Measurements from ENCODE around the gene TTYH1.

Gene TTYH1

DNA sequence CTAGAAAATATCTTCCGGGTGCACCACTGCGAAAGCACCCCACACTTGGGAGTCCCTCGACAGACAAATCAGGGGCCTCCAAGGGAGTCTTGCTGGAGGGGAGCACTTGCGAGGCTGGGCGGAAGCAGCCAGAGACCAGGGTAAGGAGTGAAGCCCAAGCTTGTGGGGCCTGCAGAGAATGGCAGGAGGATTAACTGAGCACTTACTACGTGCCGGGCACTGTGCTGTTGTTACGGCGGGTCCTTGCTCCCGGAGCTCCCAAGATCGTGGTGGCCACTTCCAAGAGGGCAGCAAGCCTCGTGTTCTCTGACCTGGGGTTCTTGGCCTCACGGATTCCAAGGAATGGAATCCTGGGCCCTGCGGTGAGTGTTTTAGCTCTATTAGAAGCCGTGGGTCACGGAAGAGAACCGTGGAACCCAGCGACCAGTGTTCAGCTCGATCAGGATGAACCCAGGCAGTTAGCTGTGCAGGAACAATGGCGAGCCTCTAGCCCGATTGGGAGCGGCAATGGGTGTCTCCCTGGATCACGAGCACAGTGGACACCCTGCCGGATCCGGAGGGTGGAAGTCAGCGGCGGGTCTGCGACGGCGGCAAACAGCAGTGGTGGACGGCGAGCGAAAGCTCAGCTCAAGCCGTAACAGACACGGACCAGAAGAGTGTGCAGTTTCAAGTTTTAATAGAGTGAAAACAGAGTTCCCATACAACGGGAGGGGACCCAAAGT is 9.6 kb downstream of the TTYH1 start:
- DNase-seq (ENCODE audit: low read depth) = no peak

GRCh38 chr19:54425382-54425723 is 10.1 kb downstream of the TTYH1 start:
- no peak for DNase-seq (ENCODE audit: low read depth)

DNA sequence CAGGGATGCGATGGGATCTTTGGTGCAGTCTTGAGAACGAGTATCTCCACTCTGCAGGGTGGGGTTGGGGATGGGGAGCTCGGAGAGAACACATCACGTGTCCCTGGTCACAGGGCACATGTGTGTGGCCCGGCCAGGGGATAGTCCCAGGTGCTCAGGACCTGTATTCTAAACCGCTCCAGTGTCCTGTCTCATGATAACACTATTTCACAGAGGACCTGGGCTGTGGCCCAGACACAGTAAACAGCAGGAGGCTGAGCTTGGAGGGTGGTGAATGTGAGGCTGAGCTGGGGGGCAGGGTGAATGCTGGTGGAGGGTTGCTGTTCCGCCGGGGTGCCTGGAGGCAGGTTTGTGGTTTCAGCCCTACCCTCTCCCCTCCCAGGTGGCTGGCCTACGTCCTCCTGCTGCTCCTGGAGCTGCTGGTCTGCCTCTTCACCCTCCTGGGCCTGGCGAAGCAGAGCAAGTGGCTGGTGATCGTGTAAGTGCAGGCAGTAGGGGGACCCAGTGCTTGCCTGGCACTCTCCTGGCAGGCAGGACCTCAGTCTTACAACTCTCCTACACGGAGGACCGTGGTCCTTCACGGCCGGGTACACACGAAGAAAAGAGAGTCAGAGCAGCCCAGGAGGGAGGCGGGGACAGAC is 11.1 kb downstream of the TTYH1 start:
- no peak for DNase-seq (ENCODE audit: low read depth)

DNA sequence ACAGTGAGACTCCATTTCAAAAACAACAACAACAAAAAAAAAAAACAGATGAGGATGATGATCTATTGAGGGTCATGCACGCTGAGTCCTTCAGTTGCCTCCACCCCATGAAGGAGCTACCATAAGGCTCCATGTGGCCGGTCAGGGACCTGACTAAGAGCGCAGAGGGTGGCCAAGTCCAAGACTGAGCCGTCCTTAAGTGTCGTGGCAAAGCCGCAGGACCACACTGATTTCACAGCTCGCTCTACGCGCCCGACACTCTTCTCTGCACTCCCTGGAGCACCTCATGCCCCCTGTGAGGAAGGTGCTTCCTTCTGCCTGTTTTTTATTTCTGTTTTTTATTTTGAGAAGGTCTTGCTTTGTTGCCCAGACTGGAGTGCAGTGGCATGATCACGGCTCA is 12.3 kb downstream of the TTYH1 start:
- DNase-seq (ENCODE audit: low read depth) = no peak

DNA sequence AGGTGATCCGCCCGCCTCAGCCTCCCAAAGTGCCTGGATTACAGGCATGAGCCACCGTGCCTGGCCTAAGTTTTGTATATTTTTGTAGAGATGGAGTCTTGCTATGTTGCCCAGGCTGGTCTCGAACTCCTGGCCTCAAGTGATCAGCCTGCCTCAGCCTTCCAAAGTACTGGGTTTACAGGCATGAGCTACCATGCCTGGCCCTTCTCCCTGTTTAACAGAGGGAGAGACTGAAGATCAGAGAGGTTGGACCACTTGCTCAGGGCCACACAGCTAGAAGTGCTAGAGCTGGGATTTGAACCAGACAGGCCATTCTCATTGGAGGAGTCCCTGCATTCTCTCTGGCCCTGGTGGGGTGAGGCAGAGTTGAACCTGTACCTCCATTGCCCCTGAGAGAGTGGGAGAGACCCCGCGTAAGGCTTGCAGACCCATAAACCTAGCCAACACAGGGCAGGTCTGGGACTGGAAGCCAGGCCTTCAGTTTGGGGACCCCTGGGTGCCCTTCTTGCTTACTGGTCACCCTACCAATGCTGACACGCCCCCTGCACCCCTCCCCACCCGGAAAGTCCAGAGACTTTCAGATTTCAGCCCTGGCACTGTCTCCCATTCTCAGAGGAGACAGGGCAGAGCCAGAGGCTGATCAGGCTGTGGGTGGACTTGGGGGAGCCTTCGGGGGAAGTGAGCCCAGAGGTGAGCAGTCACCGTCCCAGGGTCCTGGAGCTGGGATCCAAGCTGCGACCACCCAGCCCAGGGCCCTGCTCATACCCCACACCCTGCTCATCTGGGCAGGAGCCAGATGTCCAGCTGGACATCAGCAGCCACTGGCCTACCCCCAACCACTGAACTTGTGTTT is 13.3 kb downstream of the TTYH1 start:
- DNase-seq (ENCODE audit: low read depth) = no peak

GRCh38 chr19:54429176-54429495 is 13.9 kb downstream of the TTYH1 start:
- no peak for DNase-seq (ENCODE audit: low read depth)

DNA sequence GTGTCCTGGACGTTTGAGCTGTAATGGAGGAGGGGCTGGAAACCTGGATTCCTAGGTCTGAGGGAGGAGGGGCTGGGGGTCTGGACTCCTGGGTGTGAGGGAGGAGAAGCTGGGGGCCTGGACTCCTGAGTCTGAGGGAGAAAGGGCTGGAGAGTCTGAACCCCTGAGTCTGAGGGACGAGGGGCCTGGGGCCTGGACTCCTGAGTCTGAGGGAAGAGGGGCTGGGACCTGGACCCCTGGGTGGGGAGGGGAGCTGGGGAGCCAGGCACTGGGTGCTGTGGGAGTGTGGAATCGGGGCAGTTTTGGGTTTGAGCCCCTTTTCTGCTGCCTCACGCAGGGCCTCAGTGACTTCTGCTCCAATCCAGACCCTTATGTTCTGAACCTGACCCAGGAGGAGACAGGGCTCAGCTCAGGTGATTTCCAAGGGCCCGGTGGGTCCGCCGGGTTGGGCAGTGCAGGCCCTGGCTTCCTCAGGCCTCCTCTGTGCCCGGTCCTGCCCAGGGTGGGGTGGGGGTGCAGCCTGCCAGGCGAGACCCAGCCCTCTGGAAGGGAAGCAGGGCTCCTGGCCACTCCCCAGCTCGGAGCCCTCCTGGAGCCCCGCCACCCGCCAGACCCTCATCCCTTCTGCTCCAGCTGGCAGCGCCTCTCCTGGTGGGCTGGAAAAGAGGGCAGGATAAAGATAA is 14.4 kb downstream of the TTYH1 start:
- DNase-seq (ENCODE audit: low read depth) = no peak

GRCh38 chr19:54430306-54431254 is 15.3 kb downstream of the TTYH1 start:
- no peak for DNase-seq (ENCODE audit: low read depth)

GRCh38 chr19:54431255-54431838 is 16.1 kb downstream of the TTYH1 start:
- no peak for DNase-seq (ENCODE audit: low read depth)

DNA sequence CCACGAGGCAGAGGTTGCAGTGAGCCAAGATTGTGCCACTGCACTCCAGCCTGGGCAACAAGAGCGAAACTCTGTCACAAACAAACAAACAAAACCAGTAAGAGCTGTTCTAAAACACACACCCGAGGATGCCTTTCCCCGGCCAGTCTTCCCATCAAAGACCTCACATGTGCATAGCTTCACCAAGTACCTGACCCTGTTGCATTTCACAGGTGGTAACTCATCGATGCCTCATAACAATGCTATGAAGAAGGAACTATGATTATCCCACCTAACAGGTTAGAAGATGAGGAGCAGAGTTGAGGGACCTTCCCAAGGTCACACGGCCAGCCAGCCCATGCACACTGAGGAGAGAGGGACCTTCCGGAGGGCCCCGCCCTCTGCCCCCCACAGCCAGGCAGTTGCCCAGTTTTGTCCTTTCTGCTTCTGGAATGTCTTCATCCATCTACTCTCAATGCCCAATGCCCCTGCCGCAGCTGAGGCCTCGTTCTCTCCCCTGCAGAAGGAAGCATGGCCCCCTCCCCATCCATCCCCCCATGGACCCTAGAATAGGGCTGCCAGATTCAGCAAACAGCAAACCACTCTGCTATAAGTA is 17.0 kb downstream of the TTYH1 start:
- no peak for DNase-seq (ENCODE audit: low read depth)

- DNase-seq (ENCODE audit: low read depth) = no peak
Observed at GRCh38 chr19:54433697-54434096, 18.4 kb downstream of the TTYH1 start.

DNA sequence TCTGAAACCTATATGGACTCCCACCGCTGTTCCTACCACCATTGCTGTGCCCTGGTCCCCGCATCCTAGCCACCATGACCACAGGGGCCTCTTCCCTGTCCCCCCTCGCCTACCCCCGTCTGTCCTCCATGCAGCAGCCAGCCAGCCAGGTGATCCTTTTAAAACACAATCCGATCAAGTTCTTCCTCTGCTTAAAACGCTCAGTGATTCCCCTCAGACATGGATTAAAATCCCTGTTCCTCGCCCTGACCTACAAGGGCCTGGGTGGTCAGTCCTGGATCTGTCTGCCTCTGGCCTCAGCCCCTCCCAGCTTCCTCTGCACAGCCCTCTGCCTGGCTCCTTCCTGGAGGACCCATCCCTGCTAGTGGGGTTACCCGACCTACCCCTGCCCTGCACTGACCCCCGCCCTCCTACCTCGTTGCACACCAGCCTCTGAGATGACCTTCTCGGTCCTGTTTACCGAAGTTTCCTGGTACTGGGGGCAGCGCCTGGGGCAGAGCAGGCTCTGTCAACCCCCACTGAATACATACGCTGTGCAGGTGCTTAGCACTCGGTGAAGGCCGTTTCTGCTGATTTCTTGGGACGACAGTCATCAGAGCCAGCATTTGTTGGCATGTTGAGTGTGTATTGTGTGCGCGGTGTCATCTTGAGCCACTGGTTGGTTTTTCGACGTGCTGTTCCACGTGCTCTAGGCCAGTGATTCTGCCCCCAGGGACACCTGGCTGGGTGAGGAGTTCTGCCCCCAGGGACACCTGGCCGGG is 19.0 kb downstream of the TTYH1 start:
- no peak for DNase-seq (ENCODE audit: low read depth)

DNA sequence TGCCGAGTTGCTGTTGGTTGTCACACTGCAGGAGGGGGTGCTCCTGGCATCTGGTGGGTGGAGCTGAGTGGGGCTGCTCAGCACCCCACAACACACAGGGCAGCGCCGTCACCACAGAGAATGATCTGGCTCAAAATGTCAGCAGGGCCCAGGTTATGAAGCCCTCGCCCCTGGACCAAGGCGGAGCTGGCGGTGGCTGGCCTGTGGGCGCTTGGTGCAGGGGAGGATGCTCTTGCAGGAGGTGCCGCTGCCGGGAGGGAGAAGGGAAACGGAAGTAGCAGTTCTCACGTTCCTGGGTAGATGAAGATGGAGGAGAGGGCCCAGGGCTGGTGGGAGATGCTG is 19.6 kb downstream of the TTYH1 start:
- no peak for DNase-seq (ENCODE audit: low read depth)

- DNase-seq (ENCODE audit: low read depth) = no peak
Observed at GRCh38 chr19:54435551-54436016, 20.3 kb downstream of the TTYH1 start.

DNA sequence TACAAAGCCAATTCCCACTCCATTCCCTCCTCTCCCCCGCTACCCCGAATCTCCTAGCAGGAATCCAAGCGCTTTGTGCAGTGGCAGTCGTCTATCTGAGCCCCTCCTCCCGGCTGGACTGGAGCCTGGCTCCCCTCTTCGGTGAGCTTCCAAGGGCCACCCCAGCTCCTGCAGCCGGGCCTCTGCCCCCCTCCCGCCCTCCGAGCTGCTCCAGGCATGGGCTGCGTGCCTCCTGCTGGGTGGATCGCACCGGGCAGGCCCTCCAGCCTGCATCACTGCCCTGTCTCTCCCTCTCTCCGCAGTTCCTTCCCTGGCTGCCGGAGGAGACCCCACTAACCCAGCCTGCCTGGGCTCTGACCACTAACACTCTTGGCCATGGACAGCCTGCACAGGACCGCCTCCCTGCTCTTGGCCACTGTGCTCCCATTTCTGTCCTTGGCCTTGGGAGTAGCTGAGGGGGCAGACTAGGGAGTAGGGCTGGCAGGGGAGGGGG is 20.8 kb downstream of the TTYH1 start:
- no peak for DNase-seq (ENCODE audit: low read depth)

DNA sequence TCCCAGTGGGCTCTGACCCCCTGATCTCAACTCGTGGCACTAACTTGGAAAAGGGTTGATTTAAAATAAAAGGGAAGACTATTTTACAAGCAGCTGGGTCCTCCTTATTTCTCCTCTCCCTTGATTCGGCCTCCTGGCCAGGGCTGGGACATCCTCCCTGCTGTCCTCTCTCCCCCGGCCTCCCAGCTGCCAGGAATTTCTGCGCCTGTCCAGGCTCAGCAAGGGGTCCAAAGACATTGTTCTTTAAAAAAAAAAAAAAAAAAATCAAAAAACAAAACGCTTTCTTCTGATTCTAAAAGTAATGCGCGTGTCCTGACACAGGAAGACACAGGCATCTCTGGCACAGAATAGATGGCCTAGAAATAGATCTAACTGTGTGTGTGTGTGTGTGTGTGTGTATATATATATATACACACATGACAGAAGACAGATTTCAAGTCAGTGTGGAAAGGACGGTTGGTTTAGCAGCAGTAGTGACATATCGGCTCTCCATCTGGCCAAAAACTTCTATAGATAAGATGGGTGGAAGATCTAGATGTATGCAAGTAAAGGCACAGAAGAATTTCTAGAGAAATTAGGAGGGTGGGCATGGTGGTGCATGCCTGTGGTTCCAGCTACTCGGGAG is 21.5 kb downstream of the TTYH1 start:
- DNase-seq (ENCODE audit: low read depth) = no peak

GRCh38 chr19:54439174-54439851 is 24.0 kb downstream of the TTYH1 start:
- DNase-seq (ENCODE audit: low read depth) = no peak

DNA sequence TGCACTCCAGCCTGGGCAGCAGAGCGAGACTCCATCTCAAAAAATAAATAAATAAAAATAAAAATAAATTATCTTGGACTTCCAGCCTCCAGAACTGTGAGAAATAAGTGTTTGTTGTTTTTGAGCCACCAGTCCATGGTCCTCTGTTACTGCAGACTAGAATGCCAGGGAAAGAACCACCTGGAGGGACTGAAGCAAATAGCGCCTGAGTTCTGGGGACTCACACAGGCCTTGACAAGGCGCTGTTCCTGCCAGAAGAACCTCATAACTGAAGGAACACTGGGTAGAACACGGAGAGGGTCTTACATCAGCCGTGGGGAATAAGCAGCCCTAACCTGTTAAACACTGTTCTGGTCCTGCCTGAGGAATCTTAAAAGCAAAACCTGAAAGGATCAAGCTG is 25.4 kb downstream of the TTYH1 start:
- DNase-seq (ENCODE audit: low read depth) = no peak

DNA sequence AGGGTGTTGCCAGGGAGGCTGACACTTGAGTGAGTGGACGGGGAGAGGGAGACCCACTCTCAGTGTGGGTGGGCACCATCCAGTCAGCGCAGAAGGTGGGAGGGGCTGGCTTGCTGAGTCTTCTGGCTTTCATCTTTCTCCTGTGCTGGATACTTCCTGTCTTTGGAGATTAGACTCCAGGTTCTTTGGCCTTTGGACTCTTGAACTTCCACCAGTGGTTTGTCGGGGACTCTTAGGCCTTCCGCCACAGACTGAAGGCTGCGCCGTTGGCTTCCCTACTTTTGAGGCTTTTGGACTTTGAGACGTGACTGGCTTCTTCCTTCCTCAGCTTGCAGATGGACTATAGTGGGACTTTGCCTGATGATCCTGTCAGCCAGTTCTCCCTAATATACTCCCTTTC is 29.5 kb downstream of the TTYH1 start:
- DNase-seq (ENCODE audit: low read depth) = no peak

Data from stimulated activated CD8-positive, alpha-beta memory T cell treated with anti-CD3 and anti-CD28 coated beads, Interleukin-7, amount 100 ng/mL, for 24 hours (primary cell).